D341Med (cell line): ENCODE results near the gene YRDC.

Source experiments
- DNase-seq: peaks from one replicate; pipeline ENCODE4 v3.0.0; 2012; ENCODE audit warnings: low spot score

Gene YRDC

DNA sequence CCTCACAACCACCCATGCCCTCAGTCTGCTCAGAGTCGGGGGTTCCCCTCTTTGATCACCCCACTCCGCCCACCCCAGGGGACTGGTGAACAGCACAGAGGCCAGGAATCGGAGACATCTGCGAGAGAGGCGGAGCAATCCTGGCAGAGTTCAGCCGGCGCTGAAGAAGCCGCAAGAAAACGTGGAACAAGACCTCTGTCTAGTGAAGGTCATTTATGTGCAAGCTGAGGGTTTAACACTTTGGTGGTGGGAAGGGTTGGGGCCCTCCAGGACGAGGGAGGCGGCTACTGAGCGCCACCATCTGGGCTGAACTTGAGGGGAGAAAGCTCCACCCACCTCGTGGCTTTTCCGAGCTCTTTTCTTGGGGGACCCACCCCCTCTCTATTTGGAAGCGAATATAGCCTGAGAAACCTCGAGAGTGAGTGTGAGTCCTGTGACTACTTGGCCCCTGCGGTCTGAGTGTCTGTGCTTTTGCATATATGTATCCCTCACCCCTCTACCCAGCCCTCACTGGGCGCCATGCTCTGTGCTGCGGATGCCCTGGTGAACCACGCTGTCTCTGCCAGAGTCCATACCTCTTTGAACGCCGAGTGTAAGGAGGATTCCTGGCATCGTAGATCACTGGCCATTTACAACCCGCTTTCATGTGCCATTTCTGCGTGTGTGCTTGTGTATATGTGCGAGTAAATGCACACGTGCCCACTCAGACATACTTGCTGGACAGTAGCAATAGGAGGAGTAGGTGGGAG is 41.9 kb downstream of the YRDC start:
- peak; percentile 59 for DNase-seq

DNA sequence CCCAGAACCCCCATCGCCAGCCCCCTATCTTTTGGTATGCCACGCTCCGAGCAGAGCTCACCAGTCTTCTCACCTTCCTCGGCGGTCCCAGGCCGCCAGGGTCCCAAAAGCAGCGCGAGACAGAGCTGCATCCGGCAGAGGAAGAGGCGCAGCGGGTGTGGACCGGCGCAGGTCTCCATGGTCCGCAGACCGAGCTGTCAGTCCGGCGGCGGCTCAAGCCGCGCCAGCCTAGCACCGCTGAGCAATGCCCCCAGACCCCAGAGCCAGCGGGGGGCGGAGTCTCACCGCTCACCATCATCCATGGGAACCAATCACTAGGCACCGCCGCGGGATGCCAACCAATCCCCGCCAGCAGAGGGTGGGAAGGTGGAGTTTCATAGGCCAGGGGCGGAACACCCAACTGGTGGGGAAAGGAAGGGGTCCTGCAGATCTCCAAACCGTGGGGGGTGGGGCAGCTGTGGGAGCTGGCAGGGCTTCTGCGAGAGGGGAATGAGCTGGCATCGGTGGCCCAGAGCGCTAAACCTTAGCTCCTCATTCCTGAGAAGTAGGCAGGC is 43.0 kb downstream of the YRDC start, which contains the start of gene EPHA10:
TSS of gene EPHA10 (minus strand) at position 233 of the 554 bp plus-strand sequence. CDS start at position 179, 54 bp downstream.
- DNase-seq, result peak; percentile 81

DNA sequence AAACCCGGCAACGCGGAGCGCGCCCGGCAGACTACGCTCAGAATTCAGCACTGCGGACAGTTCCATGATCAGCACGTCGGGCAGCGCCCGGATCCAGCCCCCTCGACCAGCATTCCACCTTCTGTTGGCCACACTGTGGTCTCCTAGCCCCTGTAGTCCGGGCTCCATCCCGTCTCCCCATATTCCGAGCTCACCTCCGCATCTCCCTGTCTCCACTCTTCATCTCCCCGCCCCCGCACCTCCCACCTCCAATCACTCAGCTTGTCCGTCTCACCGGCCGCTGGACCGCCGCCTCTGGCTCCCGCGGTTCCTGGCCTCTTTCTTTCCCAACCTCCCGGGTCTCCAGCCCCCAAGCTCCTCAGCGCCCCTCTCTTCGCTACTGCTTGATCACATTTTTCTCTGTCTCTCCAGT is 43.6 kb downstream of the YRDC start:
- DNase-seq, result peak; percentile 53

DNA sequence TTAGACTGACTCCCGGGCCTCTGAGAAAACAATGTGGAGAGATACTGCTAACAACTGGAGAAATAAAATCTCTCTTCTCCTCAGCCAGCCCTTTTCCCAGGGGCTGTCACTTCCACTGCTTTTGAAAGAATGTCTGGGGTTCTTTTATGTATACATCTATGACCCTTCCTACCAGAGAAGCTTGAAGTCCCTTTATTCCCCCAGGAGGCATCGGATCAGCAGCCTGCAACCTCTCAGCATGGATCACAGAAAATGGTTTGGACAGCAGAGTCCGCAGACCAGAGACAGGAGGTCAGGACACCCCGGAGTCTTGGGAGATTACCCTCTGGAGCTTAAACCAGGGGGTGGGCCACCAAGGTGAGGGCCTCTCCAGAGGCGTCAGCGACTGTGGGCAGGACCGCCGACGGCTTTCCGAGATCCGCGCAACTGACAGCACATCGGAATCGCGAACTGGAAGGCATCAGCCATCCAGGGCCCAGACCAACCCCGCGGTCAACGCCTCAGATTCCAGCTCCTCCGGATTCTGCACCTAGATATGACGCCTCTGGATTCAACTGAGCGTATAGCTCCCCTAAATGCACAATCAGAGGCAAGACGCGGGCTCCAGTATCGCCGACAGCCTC is 44.1 kb downstream of the YRDC start:
- DNase-seq, result no peak

DNA sequence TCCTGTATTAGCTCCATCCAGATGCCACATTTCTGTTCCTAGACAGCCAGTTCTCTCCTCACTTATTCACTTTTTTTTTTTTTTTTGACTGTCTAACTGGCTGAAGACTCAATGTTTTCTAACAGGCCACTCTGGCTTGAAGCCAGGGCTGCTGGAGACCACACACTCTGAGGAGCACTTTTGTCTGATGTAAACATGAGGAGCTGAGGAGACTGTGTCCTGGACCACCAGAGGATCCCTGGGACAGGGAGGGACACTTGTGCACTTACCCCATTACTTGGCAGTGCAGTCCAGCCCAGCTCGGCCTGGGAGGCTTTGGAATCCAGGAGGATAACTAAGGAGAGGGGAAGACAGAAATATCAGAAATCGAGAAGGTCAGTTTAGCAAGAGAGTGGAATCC is 45.5 kb downstream of the YRDC start:
- DNase-seq, result no peak

DNA sequence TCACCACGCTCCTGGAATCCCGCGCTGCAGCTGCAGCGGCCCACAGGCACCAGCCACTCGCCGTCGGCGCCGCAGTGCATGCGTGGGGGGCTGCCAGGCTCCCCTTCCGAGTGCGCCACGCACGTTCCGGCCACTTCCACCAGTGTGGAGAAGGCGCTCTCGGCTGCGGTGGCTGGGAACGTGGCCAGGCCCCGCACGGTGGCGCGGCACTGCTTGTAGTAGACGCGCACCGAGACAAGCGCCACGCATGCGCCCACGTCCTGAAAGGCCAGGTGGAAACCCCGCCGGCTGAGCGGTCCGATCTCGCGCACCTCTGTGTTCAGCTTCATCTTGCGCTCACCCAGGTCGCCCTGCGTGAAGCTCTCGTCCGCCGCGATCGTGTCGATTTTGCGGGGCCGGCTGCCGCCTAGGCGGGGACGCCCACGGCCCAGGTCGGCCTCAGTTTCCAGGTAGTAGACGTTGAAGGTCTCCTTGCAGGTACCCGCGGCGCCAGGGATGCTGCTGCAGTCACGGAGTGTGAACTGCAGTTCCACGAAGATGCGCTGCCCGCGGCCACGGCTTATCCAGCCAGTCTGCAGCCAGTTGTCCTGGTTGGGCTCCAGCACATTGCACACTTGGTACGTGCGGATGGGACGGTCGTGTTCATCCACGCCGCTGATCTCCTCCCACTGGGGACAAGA is 46.5 kb downstream of the YRDC start:
- DNase-seq, result peak; percentile 47

DNA sequence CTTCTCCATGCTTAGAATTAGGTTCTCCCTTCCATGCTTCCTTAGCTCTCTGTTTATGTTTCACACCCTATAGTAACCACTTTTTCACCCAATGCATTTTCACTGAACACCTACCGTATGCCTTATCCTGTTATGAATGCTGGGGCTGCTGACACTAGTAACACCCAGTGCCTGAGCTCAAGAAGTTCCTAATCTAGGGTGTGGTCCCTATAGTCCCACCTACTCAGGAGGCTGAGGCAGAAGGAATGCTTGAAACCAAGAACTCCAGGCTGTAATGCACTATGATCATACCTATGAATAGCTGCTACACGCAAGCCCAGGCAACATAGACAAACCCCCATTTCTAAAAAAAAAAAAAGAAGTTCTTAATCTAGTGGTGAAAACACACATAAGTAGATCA is 48.6 kb downstream of the YRDC start:
- DNase-seq, result no peak

DNA sequence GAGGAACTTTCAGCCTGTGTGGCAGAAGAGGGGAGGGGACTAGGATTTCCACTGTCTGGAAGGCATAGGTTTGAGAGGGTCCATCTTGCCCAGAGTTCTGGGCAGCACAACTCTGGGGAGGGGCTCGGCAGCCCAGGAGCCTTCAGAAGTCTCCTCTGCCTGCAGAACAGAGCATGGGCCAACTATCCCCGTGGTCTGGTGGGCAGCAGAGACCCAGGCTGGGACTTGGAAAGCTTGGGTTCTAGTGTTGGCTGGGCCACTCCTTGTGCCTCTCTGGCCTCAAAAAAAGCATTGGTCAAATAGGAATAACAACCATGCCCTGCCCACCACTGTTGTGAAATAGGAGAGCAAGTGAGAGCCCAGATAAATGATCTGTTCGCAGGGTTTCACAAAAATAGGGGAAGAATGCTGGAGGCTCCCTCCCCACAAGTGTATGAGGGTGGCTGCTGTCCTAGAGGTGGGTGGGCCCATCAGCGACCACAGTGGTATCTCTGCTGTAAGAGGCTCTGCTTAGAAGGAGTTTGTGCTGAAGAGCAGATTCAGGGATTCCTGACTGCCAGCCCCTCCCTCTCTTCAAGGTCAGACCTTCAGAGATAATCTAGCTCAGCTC is 52.0 kb downstream of the YRDC start:
- DNase-seq, result no peak

DNA sequence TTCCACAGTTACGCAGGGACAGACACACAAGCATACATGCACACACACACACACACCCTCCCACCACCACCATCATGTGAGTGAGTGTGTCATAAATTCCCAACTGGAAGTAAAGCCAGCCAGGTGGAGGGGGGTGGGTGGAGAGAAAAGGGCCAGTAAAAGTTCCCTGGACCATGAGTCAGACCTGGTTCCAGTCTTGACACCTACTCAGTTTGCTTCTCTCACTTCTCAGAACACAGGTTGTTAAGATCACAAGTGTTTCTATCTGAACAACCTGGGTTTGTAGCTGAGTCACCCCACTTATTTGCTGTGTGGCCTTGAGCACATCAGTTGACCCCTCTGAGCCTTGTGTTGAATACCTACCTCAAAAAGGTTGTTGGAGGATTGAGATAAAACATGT is 52.7 kb downstream of the YRDC start:
- no peak for DNase-seq

DNA sequence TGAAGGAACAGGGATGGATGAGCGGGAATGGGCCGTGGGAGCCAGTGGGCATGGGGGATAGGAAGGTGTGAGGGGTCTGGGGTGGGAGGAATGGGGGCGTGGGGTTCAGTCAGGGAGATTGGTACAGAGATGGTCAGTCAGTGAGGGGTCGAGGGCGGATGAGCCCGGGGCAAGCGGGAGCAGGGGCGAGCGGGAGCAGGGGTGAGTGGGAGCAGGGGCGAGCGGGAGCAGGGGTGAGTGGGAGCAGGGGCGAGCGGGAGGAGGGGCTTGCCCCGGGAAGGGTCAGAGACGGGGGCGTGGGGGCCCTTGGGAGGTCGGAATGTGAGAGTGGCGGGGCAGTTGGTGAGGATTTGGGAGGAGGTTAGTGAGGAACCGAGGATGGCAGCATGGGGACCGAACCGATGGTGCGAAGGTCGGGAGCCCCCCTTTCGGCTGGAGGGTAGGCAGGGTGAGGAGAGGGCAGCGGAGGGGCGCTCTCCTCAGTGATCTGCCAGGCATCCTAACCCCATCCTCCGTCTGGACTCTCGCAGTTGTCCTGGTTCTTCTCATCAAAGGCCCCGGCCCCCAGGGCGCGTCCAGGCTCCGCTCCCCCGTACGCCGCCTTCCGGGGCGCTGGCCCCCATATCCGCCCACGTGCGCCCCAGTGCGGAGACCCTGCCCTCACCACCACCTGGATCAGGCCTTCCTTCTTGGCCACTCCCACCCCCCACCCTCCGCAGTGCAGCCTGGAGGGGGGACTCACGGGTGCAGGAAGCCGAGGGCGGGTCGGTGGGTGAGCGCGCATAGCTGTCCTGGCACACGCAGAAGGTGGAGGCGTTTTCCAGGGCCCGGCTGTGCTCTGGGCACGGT is 54.3 kb downstream of the YRDC start:
- DNase-seq, result no peak
